ENCODE results near the gene RSPH1.

Gene RSPH1

GRCh38 chr21:42521384-42521783 is 25.4 kb upstream of the RSPH1 start:
- H2AFZ ChIP-seq (ENCODE audit: low read length), result no peak overlapping the region
- peak overlapping the region; percentile 84 for H3K4me2 ChIP-seq (ENCODE audit: low read depth, low read length, poor library complexity, severe bottlenecking)
- no peaks in the 10 kb centered on the region for H3K9me2 ChIP-seq (replicated peaks; ENCODE audit: low read depth, low read length)
- peaks cover 100% of the 10 kb centered on the region for H3K79me2 ChIP-seq (ENCODE audit: insufficient read depth, low read length)
- H3K4me1 ChIP-seq (ENCODE audit: insufficient read depth, low read length, poor library complexity, severe bottlenecking), result peaks cover 97% of the 10 kb centered on the region
- peaks cover 88% of the 10 kb centered on the region for H4K20me1 ChIP-seq (ENCODE audit: insufficient read depth, low read length, poor library complexity, severe bottlenecking)
- H3K9me3 ChIP-seq (ENCODE audit: insufficient read depth, low read depth, low read length), result no peaks in the 10 kb centered on the region
- no peaks in the 10 kb centered on the region for H3F3A ChIP-seq (ENCODE audit: low read depth)
- no peaks in the 10 kb centered on the region for H3K27me3 ChIP-seq (ENCODE audit: insufficient read depth, low read length, poor library complexity, severe bottlenecking)
- H3K9ac ChIP-seq (ENCODE audit: low read depth, low read length, poor library complexity, severe bottlenecking), result no peak overlapping the region
- TF ChIP-seq CTCF (conservative IDR thresholded peaks at IDR 0.05; ENCODE audit: low read length) (no peak), EZH2phosphoT487 (IDR thresholded peaks at IDR 0.05; ENCODE audit: borderline replicate concordance) (no peak)
- H3K36me3 ChIP-seq (ENCODE audit: insufficient read depth, low read length), result peaks cover 78% of the 10 kb centered on the region; the same call in 1 of the 2 replicates
- H3K4me3 ChIP-seq (ENCODE audit: low read length, poor library complexity, severe bottlenecking), result peak overlapping the region; percentile 93

- Histone ChIP-seq H3K9me2 (replicated peaks; ENCODE audit: low read depth, low read length) (no peaks in the 10 kb centered on the region), H3K4me3 (ENCODE audit: low read length, poor library complexity, severe bottlenecking) (peak overlapping the region; percentile 93), H3K27me3 (ENCODE audit: insufficient read depth, low read length, poor library complexity, severe bottlenecking) (no peaks in the 10 kb centered on the region), H3K79me2 (ENCODE audit: insufficient read depth, low read length) (peaks cover 100% of the 10 kb centered on the region), H3F3A (ENCODE audit: low read depth) (no peaks in the 10 kb centered on the region), H4K20me1 (ENCODE audit: insufficient read depth, low read length, poor library complexity, severe bottlenecking) (peaks cover 87% of the 10 kb centered on the region), H2AFZ (ENCODE audit: low read length) (no peak overlapping the region), H3K4me2 (ENCODE audit: low read depth, low read length, poor library complexity, severe bottlenecking) (peak overlapping the region; percentile 84), H3K4me1 (ENCODE audit: insufficient read depth, low read length, poor library complexity, severe bottlenecking) (peaks cover 97% of the 10 kb centered on the region), H3K9ac (ENCODE audit: low read depth, low read length, poor library complexity, severe bottlenecking) (peak overlapping the region; percentile 95), H3K9me3 (ENCODE audit: insufficient read depth, low read depth, low read length) (no peaks in the 10 kb centered on the region), H3K36me3 (ENCODE audit: insufficient read depth, low read length) (peaks cover 72% of the 10 kb centered on the region; the same call in 1 of the 2 replicates)
- TF ChIP-seq EZH2phosphoT487 (IDR thresholded peaks at IDR 0.05; ENCODE audit: borderline replicate concordance), result no peak
Measured at GRCh38 chr21:42520628-42521253, 24.7 kb upstream of the RSPH1 start.

- Histone ChIP-seq H3K9me2 (replicated peaks; ENCODE audit: low read depth, low read length) (no peaks in the 10 kb centered on the region), H3K4me1 (ENCODE audit: insufficient read depth, low read length, poor library complexity, severe bottlenecking) (peaks cover 87% of the 10 kb centered on the region), H3K9me3 (ENCODE audit: insufficient read depth, low read depth, low read length) (no peaks in the 10 kb centered on the region), H3F3A (ENCODE audit: low read depth) (no peaks in the 10 kb centered on the region), H3K9ac (ENCODE audit: low read depth, low read length, poor library complexity, severe bottlenecking) (peak overlapping the region; percentile 95), H3K27me3 (ENCODE audit: insufficient read depth, low read length, poor library complexity, severe bottlenecking) (no peaks in the 10 kb centered on the region), H2AFZ (ENCODE audit: low read length) (no peak overlapping the region), H3K4me2 (ENCODE audit: low read depth, low read length, poor library complexity, severe bottlenecking) (peak overlapping the region; percentile 84), H4K20me1 (ENCODE audit: insufficient read depth, low read length, poor library complexity, severe bottlenecking) (peaks cover 67% of the 10 kb centered on the region), H3K36me3 (ENCODE audit: insufficient read depth, low read length) (peaks cover 60% of the 10 kb centered on the region; the same call in 1 of the 2 replicates), H3K79me2 (ENCODE audit: insufficient read depth, low read length) (peaks cover 98% of the 10 kb centered on the region), H3K4me3 (ENCODE audit: low read length, poor library complexity, severe bottlenecking) (peak overlapping the region; percentile 93)
- TF ChIP-seq EZH2phosphoT487 (IDR thresholded peaks at IDR 0.05; ENCODE audit: borderline replicate concordance) (no peak), CTCF (conservative IDR thresholded peaks at IDR 0.05; ENCODE audit: low read length) (no peak)
Measured at GRCh38 chr21:42518626-42519025, 22.6 kb upstream of the RSPH1 start.

GRCh38 chr21:42518215-42518614 is 22.2 kb upstream of the RSPH1 start:
- no peak for TF ChIP-seq EZH2phosphoT487 (IDR thresholded peaks at IDR 0.05; ENCODE audit: borderline replicate concordance)
- TF ChIP-seq CTCF (conservative IDR thresholded peaks at IDR 0.05; ENCODE audit: low read length), result no peak
- no peak overlapping the region for H2AFZ ChIP-seq (ENCODE audit: low read length)
- peak overlapping the region; percentile 95 for H3K9ac ChIP-seq (ENCODE audit: low read depth, low read length, poor library complexity, severe bottlenecking)

More at GRCh38 chr21:42518215-42518614, 22.2 kb upstream of the RSPH1 start:
- Histone ChIP-seq H3K9me3 (ENCODE audit: insufficient read depth, low read depth, low read length) (no peaks in the 10 kb centered on the region), H3K79me2 (ENCODE audit: insufficient read depth, low read length) (peaks cover 94% of the 10 kb centered on the region), H3K4me3 (ENCODE audit: low read length, poor library complexity, severe bottlenecking) (peak overlapping the region; percentile 93), H3F3A (ENCODE audit: low read depth) (peaks cover 2% of the 10 kb centered on the region; the same call in 1 of the 2 replicates), H3K4me1 (ENCODE audit: insufficient read depth, low read length, poor library complexity, severe bottlenecking) (peaks cover 85% of the 10 kb centered on the region), H4K20me1 (ENCODE audit: insufficient read depth, low read length, poor library complexity, severe bottlenecking) (peaks cover 64% of the 10 kb centered on the region), H3K36me3 (ENCODE audit: insufficient read depth, low read length) (peaks cover 56% of the 10 kb centered on the region; the same call in 1 of the 2 replicates), H3K4me2 (ENCODE audit: low read depth, low read length, poor library complexity, severe bottlenecking) (peak overlapping the region; percentile 84), H3K9me2 (replicated peaks; ENCODE audit: low read depth, low read length) (no peaks in the 10 kb centered on the region), H3K27me3 (ENCODE audit: insufficient read depth, low read length, poor library complexity, severe bottlenecking) (no peaks in the 10 kb centered on the region)
